HepG2 (cell line): ENCODE data around the gene GTF2H4. TPM values are rescaled to one million over a fixed set of nuclear protein-coding genes. Genes with fewer than 3 reads are reported as not detected.
A peak's percentile ranks its signal among the peaks of the same experiment; 100 is the strongest.

Experiments used
- ARID2 ChIP-seq: sonication (generic); formaldehyde crosslinking; IDR thresholded peaks from 2 replicates; pipeline ENCODE4 v1.8.1; 2022; ENCODE audit warnings: mild to moderate bottlenecking, missing genetic modification reagents, borderline replicate concordance
- EEA1 ChIP-seq: sonication (generic); formaldehyde crosslinking; IDR thresholded peaks from 2 replicates; pipeline ENCODE4 v1.5.1; 2020; ENCODE audit warnings: mild to moderate bottlenecking, missing genetic modification reagents, borderline replicate concordance
- HNRNPLL ChIP-seq: fragments of 200-400 bp; formaldehyde crosslinking; IDR thresholded peaks from 2 replicates; pipeline ENCODE4 v1.6.1; 2017; ENCODE audit warnings: mild to moderate bottlenecking, low read depth, low read length; ENCODE audit not compliant: poor library complexity, severe bottlenecking
- HOXD1 ChIP-seq: sonication (generic); formaldehyde crosslinking; IDR thresholded peaks from 2 replicates; pipeline ENCODE4 v1.5.0; 2020; ENCODE audit warnings: missing genetic modification reagents
- KDM5B ChIP-seq: sonication (generic); formaldehyde crosslinking; IDR thresholded peaks from 2 replicates; pipeline ENCODE4 v1.4.0; 2020; ENCODE audit warnings: missing genetic modification reagents, mild to moderate bottlenecking, borderline replicate concordance
- MAF1 ChIP-seq: sonication (generic); formaldehyde crosslinking; IDR thresholded peaks from 2 replicates; pipeline ENCODE4 v1.5.0; 2020; ENCODE audit warnings: missing genetic modification reagents, borderline replicate concordance
- MTF2 ChIP-seq: sonication (generic); formaldehyde crosslinking; IDR thresholded peaks from 2 replicates; pipeline ENCODE4 v1.5.0; 2020; ENCODE audit warnings: missing genetic modification reagents, borderline replicate concordance
- PLRG1 ChIP-seq: fragments of 450-650 bp; conservative IDR thresholded peaks from 2 replicates; pipeline ENCODE4 v1.6.1; 2016
- REST ChIP-seq, 2 experiments: IDR thresholded peaks; 2 replicates each; pipeline ENCODE4 v1.6.1; 2011 to 2012; ENCODE audit warnings: low read length in 2 of 2, borderline replicate concordance in 1 of 2, low read depth in 1 of 2, mild to moderate bottlenecking in 1 of 2, moderate library complexity in 1 of 2
- SMARCC2 ChIP-seq: fragments of 450-650 bp; IDR thresholded peaks from 2 replicates; pipeline ENCODE4 v1.6.1; 2017; ENCODE audit warnings: antibody characterized with exemption, mild to moderate bottlenecking
- TBP ChIP-seq: sonication (generic); formaldehyde crosslinking; IDR thresholded peaks from 2 replicates; pipeline ENCODE4 v1.5.0; 2020; ENCODE audit warnings: missing genetic modification reagents
- USF2 ChIP-seq, 2 experiments: sonication (generic) in 1 of 2; formaldehyde crosslinking in 1 of 2; IDR thresholded peaks; 2 replicates each; pipeline versions ENCODE4 v1.5.1 to v1.6.1; 2011 to 2020; ENCODE audit warnings: borderline replicate concordance in 1 of 2, low read depth in 1 of 2, low read length in 1 of 2, mild to moderate bottlenecking in 1 of 2, missing genetic modification reagents in 1 of 2, moderate library complexity in 1 of 2
- ZNF124 ChIP-seq: sonication (generic); formaldehyde crosslinking; IDR thresholded peaks from 2 replicates; pipeline ENCODE4 v1.4.0; 2020; ENCODE audit warnings: missing genetic modification reagents
- ZNF468 ChIP-seq: sonication (generic); formaldehyde crosslinking; IDR thresholded peaks from 2 replicates; pipeline ENCODE4 v1.8.0; 2022; ENCODE audit warnings: mild to moderate bottlenecking, moderate library complexity, missing genetic modification reagents
- polyA plus RNA-seq, 8 experiments: library from polyadenylated mRNA; depleted of rRNA in 3 of 8; stranded (reverse) in 7 of 8; unstranded in 1 of 8; fragments of >200 nt; fragmentation: Illumina TruSeq in 4 of 8; extraction: Trizol in 4 of 8; gene quantifications; 2 replicates each; pipeline versions ENCODE4 v1.2.1 to v1.2.3, GENCODE V29; 2011 to 2016; ENCODE audit warnings: low read depth in 4 of 8, missing spikeins in 1 of 8, mixed read lengths in 1 of 8; ENCODE audit not compliant: insufficient read depth in 1 of 8
- total RNA-seq, 5 experiments: library from RNA; depleted of rRNA; stranded (reverse); fragments of >200 nt; fragmentation: Illumina TruSeq; extraction: Trizol; gene quantifications; 2 replicates each; pipeline ENCODE4 v1.2.3, GENCODE V29; 2016; ENCODE audit warnings: low read depth in 1 of 5
- TF ChIP-seq, protein P1 (sequence below): sonication (generic); formaldehyde crosslinking; IDR thresholded peaks from 2 replicates; pipeline ENCODE4 v1.5.1; 2020; ENCODE audit warnings: missing genetic modification reagents, mild to moderate bottlenecking, borderline replicate concordance
- TF ChIP-seq, protein P2 (sequence below): sonication (generic); formaldehyde crosslinking; IDR thresholded peaks from 2 replicates; pipeline ENCODE4 v1.4.0; 2020; ENCODE audit warnings: mild to moderate bottlenecking, missing genetic modification reagents

GTF2H4 gene
- total and polyA plus RNA-seq, 2 of the 13 experiments (the other 11 are each of a cell fraction or from before 2014, with no cell fraction given) = 15.9 to 49.3 TPM

- no peak for TF ChIP-seq USF2 (IDR thresholded peaks at IDR 0.05; ENCODE audit: low read depth, low read length)
- TF ChIP-seq USF2 (CRISPR knock-in tag; IDR thresholded peaks at IDR 0.05; ENCODE audit: borderline replicate concordance) = no peak
- TF ChIP-seq, protein P1, sequence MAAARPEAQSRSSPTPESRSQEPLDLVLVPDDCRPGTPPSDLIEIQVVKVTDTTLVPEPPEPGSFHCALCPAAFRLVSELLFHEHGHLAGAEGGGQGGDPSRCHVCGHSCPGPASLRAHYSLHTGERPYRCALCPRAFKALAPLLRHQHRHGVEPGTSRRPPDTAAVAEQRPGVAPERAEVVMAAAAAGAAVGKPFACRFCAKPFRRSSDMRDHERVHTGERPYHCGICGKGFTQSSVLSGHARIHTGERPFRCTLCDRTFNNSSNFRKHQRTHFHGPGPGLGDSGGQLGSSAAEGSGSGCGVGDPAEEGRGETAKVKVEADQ (CRISPR knock-in tag) = 0 out of 2 replicates have a peak, but pooled peaks have one; percentile 55
- TF ChIP-seq MTF2 = no peak
- TF ChIP-seq ZNF124 (CRISPR knock-in tag) = 0 out of 2 replicates have a peak, but pooled peaks have one; percentile 45
- no peak for TF ChIP-seq KDM5B (CRISPR knock-in tag)
- TF ChIP-seq REST (IDR thresholded peaks at IDR 0.05; ENCODE audit: borderline replicate concordance in 1 of 2, low read depth in 1 of 2, low read length in 2 of 2) = 0 out of 4 replicates have a peak, but pooled peaks of 1 of the 2 experiments have one; percentile 12
- no peak for TF ChIP-seq TBP (CRISPR knock-in tag)
- no peak for TF ChIP-seq HOXD1 (CRISPR knock-in tag)
- 0 out of 2 replicates have a peak, but pooled peaks have one; percentile 69 for TF ChIP-seq EEA1 (CRISPR knock-in tag)
- 0 out of 2 replicates have a peak, but pooled peaks have one; percentile 26 for TF ChIP-seq ZNF468 (CRISPR knock-in tag)
- no peak for TF ChIP-seq HNRNPLL
- TF ChIP-seq, protein P2, sequence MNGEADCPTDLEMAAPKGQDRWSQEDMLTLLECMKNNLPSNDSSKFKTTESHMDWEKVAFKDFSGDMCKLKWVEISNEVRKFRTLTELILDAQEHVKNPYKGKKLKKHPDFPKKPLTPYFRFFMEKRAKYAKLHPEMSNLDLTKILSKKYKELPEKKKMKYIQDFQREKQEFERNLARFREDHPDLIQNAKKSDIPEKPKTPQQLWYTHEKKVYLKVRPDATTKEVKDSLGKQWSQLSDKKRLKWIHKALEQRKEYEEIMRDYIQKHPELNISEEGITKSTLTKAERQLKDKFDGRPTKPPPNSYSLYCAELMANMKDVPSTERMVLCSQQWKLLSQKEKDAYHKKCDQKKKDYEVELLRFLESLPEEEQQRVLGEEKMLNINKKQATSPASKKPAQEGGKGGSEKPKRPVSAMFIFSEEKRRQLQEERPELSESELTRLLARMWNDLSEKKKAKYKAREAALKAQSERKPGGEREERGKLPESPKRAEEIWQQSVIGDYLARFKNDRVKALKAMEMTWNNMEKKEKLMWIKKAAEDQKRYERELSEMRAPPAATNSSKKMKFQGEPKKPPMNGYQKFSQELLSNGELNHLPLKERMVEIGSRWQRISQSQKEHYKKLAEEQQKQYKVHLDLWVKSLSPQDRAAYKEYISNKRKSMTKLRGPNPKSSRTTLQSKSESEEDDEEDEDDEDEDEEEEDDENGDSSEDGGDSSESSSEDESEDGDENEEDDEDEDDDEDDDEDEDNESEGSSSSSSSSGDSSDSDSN (CRISPR knock-in tag) = peak; percentile 61
- TF ChIP-seq SMARCC2 = no peak
- peak; percentile 66; the same call in 1 of the 2 replicates for TF ChIP-seq ARID2 (CRISPR knock-in tag)
- no peak for TF ChIP-seq MAF1 (CRISPR knock-in tag)
- no peak for TF ChIP-seq PLRG1
These were observed 30.4 kb upstream of the GTF2H4 start (continued) for GRCh38 chr6:30877419-30878262.
